DMS 273 treated with DMSO at 0.1 percent for 48 hours (cell line): Measurements from ENCODE around the gene PPM1K.
A peak's percentile ranks its signal among the peaks of the same experiment; 100 is the strongest.
"Not testable (repeated sequence)": the region's sequence is repeated elsewhere in the genome, so short reads cannot be mapped to it uniquely, and the experiment has no call there.

Experiments
- DNase-seq: peaks from one replicate; lab custom pipeline; 2025; lab: John Stamatoyannopoulos, UW

Gene PPM1K

GRCh38 chr4:88284439-88285234, at the start of gene PPM1K:
Gene PPM1K, minus strand, starts transcription at chr4:88284561. Its CDS starts 5,978 bp downstream, at chr4:88278583.
- peak; percentile 79 for DNase-seq

GRCh38 chr4:88333741-88334405, 49.5 kb upstream of the PPM1K start:
- DNase-seq = no peak

- DNase-seq = no peak
Measured at GRCh38 chr4:88327665-88328064, 43.3 kb upstream of the PPM1K start.

GRCh38 chr4:88320780-88321373, 36.5 kb upstream of the PPM1K start:
- DNase-seq = no peak

GRCh38 chr4:88320224-88320779, 35.9 kb upstream of the PPM1K start:
- no peak for DNase-seq

GRCh38 chr4:88318751-88319350, 34.5 kb upstream of the PPM1K start:
- DNase-seq = no peak

- no peak for DNase-seq
Measured at GRCh38 chr4:88315460-88316017, 31.2 kb upstream of the PPM1K start.

- not testable (repeated sequence) for DNase-seq
Measured at GRCh38 chr4:88313088-88313624, 28.8 kb upstream of the PPM1K start.

GRCh38 chr4:88308587-88308986, 24.2 kb upstream of the PPM1K start:
- no peak for DNase-seq

GRCh38 chr4:88297725-88298454, 13.5 kb upstream of the PPM1K start:
- no peak for DNase-seq

GRCh38 chr4:88297212-88297516, 12.8 kb upstream of the PPM1K start:
- no peak for DNase-seq

- no peak for DNase-seq
Measured at GRCh38 chr4:88296413-88297211, 12.3 kb upstream of the PPM1K start.

- DNase-seq = no peak
Measured at GRCh38 chr4:88295656-88296055, 11.3 kb upstream of the PPM1K start.

- DNase-seq = no peak
Measured at GRCh38 chr4:88291003-88291402, 6.6 kb upstream of the PPM1K start.

GRCh38 chr4:88286897-88287296, 2.5 kb upstream of the PPM1K start:
- no peak for DNase-seq

- no peak for DNase-seq
Measured at GRCh38 chr4:88285235-88285653, 883 bp upstream of the PPM1K start.

GRCh38 chr4:88283661-88284438, 511 bp downstream of the PPM1K start:
- no peak for DNase-seq

- DNase-seq = no peak
Measured at GRCh38 chr4:88280228-88280795, 4.0 kb downstream of the PPM1K start.

- DNase-seq = no peak
Measured at GRCh38 chr4:88277711-88278225, 6.6 kb downstream of the PPM1K start.
